ENCODE data around the gene VOPP1. TPM values are rescaled to one million over a fixed set of nuclear protein-coding genes. Genes with fewer than 3 reads are reported as not detected.

Gene VOPP1
- total and polyA plus RNA-seq, 12 donors, result 10.2 to 60.7 (median 35.5) TPM

- intact Hi-C loops (cut with DNase I), result no loop called here
- WGBS, 4 donors, result 86 to 96% (median 88%) methylated on average over 2 of the region's 2 CpGs
- no peak overlapping the region for H3K27ac ChIP-seq
Observed at GRCh38 chr7:55470261-55470660, 102.0 kb downstream of the VOPP1 start.

GRCh38 chr7:55469721-55470120 lies 102.6 kb downstream of the VOPP1 start:
- no peak for DNase-seq
- H3K4me1 ChIP-seq (replicated peaks in 1 of 2), result no peaks in the 10 kb centered on the region
- H3K4me3 ChIP-seq, result no peak overlapping the region
- no peaks in the 10 kb centered on the region for H3K27me3 ChIP-seq
- WGBS, 4 donors, result 65 to 88% (median 76%) methylated on average over 2 to 3 of the region's 3 CpGs
- TF ChIP-seq POLR2A (IDR thresholded peaks at IDR 0.05) (no peak), CTCF (IDR thresholded peaks at IDR 0.05) (no peak)
- H3K36me3 ChIP-seq (replicated peaks in 1 of 2), result peaks cover 0 to 4% of the 10 kb centered on the region in 2 donors
- no peak overlapping the region for H3K27ac ChIP-seq
- intact Hi-C loops (cut with DNase I), result no loop called here
- no peaks in the 10 kb centered on the region for H3K9me3 ChIP-seq (replicated peaks in 1 of 3)

More at GRCh38 chr7:55470261-55470660, 102.0 kb downstream of the VOPP1 start:
- TF ChIP-seq POLR2A (IDR thresholded peaks at IDR 0.05), result no peak
- TF ChIP-seq CTCF (IDR thresholded peaks at IDR 0.05), result no peak
- no peaks in the 10 kb centered on the region for H3K27me3 ChIP-seq
- no peaks in the 10 kb centered on the region for H3K9me3 ChIP-seq (replicated peaks in 1 of 3)
- no peak for DNase-seq
- H3K36me3 ChIP-seq (replicated peaks in 1 of 2), result peaks cover 0 to 2% of the 10 kb centered on the region in 2 donors
- H3K4me1 ChIP-seq (replicated peaks in 1 of 2), result no peaks in the 10 kb centered on the region
- no peak overlapping the region for H3K4me3 ChIP-seq

GRCh38 chr7:55469271-55469681 lies 103.0 kb downstream of the VOPP1 start:
- no peak for DNase-seq
- H3K4me1 ChIP-seq (replicated peaks in 1 of 2), result no peaks in the 10 kb centered on the region
- no peak overlapping the region for H3K4me3 ChIP-seq
- intact Hi-C loops (cut with DNase I), result no loop called here
- H3K9me3 ChIP-seq (replicated peaks in 1 of 3), result no peaks in the 10 kb centered on the region
- H3K27ac ChIP-seq, result no peak overlapping the region
- no peaks in the 10 kb centered on the region for H3K27me3 ChIP-seq
- WGBS, 4 donors, result 86 to 95% (median 91%) methylated on average over 2 of the region's 2 CpGs
- no peak for TF ChIP-seq CTCF (IDR thresholded peaks at IDR 0.05)
- peaks cover 0 to 4% of the 10 kb centered on the region in 2 donors for H3K36me3 ChIP-seq (replicated peaks in 1 of 2)

- TF ChIP-seq POLR2A (IDR thresholded peaks at IDR 0.05) (no peak), CTCF (IDR thresholded peaks at IDR 0.05) (no peak)
- no peak for DNase-seq
- no peaks in the 10 kb centered on the region for H3K4me1 ChIP-seq (replicated peaks in 1 of 2)
- no peaks in the 10 kb centered on the region for H3K9me3 ChIP-seq (replicated peaks in 1 of 3)
- no peak overlapping the region for H3K27ac ChIP-seq
- intact Hi-C loops (cut with DNase I), result no loop called here
- no peak overlapping the region for H3K4me3 ChIP-seq
- H3K27me3 ChIP-seq, result no peaks in the 10 kb centered on the region
- peaks cover 0 to 4% of the 10 kb centered on the region in 2 donors for H3K36me3 ChIP-seq (replicated peaks in 1 of 2)
- 98 to 100% (median 99%) methylated on average over 8 of the region's 8 CpGs for WGBS, 4 donors
Observed at GRCh38 chr7:55468495-55468894, 103.8 kb downstream of the VOPP1 start.
